Activated CD8-positive, alpha-beta T cell treated with anti-CD3 and anti-CD28 coated beads for 36 hours (primary cell): Measurements from ENCODE around the gene KBTBD13. TPM values are rescaled to one million over a fixed set of nuclear protein-coding genes. Genes with fewer than 3 reads are reported as not detected.
"Not testable (repeated sequence)": the region's sequence is repeated elsewhere in the genome, so short reads cannot be mapped to it uniquely, and the experiment has no call there.

Source experiments
- ATAC-seq: fragments of 200-7000 bp; cut with Tn5 transposase; one replicate; pipeline ENCODE4 v1.10.0; 2021; ENCODE audit warnings: mild to moderate bottlenecking, moderate library complexity
- CTCF ChIA-PET: fragments of 350-600 bp; sonication (Branson Sonifier 250); formaldehyde crosslinking; loops from one replicate; lab custom pipeline; 2021; ENCODE audit warnings: antibody characterized with exemption; lab: Charles Lee
- POLR2A ChIA-PET: fragments of 350-600 bp; sonication (Branson Sonifier 250); formaldehyde crosslinking; loops from one replicate; lab custom pipeline; 2021; ENCODE audit warnings: antibody characterized with exemption; lab: Charles Lee
- DNase-seq: peaks from one replicate; pipeline ENCODE4 v3.0.0-alpha.2; 2020
- H3K27ac Mint-ChIP-seq: one replicate; pipeline ENCODE4 v1.8.0; 2021; ENCODE audit warnings: mild to moderate bottlenecking, mixed read lengths
- H3K27me3 Mint-ChIP-seq: one replicate; pipeline ENCODE4 v1.8.0; 2021; ENCODE audit warnings: mixed read lengths
- H3K36me3 Mint-ChIP-seq: one replicate; pipeline ENCODE4 v1.8.0; 2021; ENCODE audit warnings: low read depth, mixed read lengths
- H3K4me1 Mint-ChIP-seq: one replicate; pipeline ENCODE4 v1.8.0; 2021; ENCODE audit warnings: low read depth, mixed read lengths
- H3K4me3 Mint-ChIP-seq: one replicate; pipeline ENCODE4 v1.8.0; 2021; ENCODE audit warnings: mild to moderate bottlenecking, moderate library complexity, mixed read lengths
- H3K9me3 Mint-ChIP-seq: one replicate; pipeline ENCODE4 v1.8.0; 2021; ENCODE audit warnings: mixed read lengths
- CTCF ChIP-seq: fragments of 200-600 bp; IDR thresholded peaks from one replicate; pipeline ENCODE4 v1.8.0; 2022; ENCODE audit warnings: antibody characterized with exemption, mild to moderate bottlenecking
- intact Hi-C: fragments of 100-400 bp; cut with micrococcal nuclease; formaldehyde crosslinking; loops from one replicate; pipeline ENCODE4 v1.10.0; 2022
- total RNA-seq, 2 experiments: library from RNA; stranded (reverse); gene quantifications; one replicate each; pipeline ENCODE4 v1.2.3, GENCODE V29; 2021

Gene KBTBD13
- total RNA-seq, 2 experiments from 2014 or later = not detected

- no peak overlapping the region for H3K4me3 Mint-ChIP-seq
- peaks cover 2% of the 10 kb centered on the region for H3K36me3 Mint-ChIP-seq
- H3K9me3 Mint-ChIP-seq = no peaks in the 10 kb centered on the region
- no peak for TF ChIP-seq CTCF
- intact Hi-C loops = no loop called here
- DNase-seq (no peak), ATAC-seq (no peak)
- no peak overlapping the region for H3K27ac Mint-ChIP-seq
- no peaks in the 10 kb centered on the region for H3K4me1 Mint-ChIP-seq
- CTCF ChIA-PET = interaction anchor here (1.2 to 1.4 kb wide), 2 partner anchors 8 to 59 kb away, joined by 4 read pairs; no protein-coding TSS in a partner anchor
- POLR2A ChIA-PET = no interaction called here
- H3K27me3 Mint-ChIP-seq = no peaks in the 10 kb centered on the region
Measured at GRCh38 chr15:65092911-65093792, 16.6 kb downstream of the KBTBD13 start.

- intact Hi-C loops, H3K27ac Mint-ChIP-seq, H3K27me3 Mint-ChIP-seq, POLR2A ChIA-PET, H3K9me3 Mint-ChIP-seq, H3K4me1 Mint-ChIP-seq, H3K36me3 Mint-ChIP-seq, DNase-seq, H3K4me3 Mint-ChIP-seq, ATAC-seq: not testable (repeated sequence)
- CTCF ChIA-PET = interaction anchor here (1.2 kb wide), 1 partner anchor 60 kb away, joined by 4 read pairs; no protein-coding TSS in a partner anchor
Measured at GRCh38 chr15:65093793-65094170, 17.2 kb downstream of the KBTBD13 start.

- no peaks in the 10 kb centered on the region for H3K9me3 Mint-ChIP-seq
Measured at GRCh38 chr15:65094294-65094995, 17.9 kb downstream of the KBTBD13 start.

GRCh38 chr15:65095011-65095746 is 18.6 kb downstream of the KBTBD13 start:
- ATAC-seq (no peak), DNase-seq (no peak)
- ChIA-PET CTCF (interaction anchor here (1.1 to 1.3 kb wide), 5 partner anchors 8 to 61 kb away, joined by 3 to 4 read pairs (median 3); no protein-coding TSS in a partner anchor), POLR2A (interaction anchor here (1.0 kb wide), 1 partner anchor 9 kb away, joined by 3 read pairs; no protein-coding TSS in a partner anchor)
- H3K4me1 Mint-ChIP-seq = no peaks in the 10 kb centered on the region
- H3K36me3 Mint-ChIP-seq = peaks cover 9% of the 10 kb centered on the region
- H3K4me3 Mint-ChIP-seq = no peak overlapping the region
- H3K27me3 Mint-ChIP-seq = no peaks in the 10 kb centered on the region
- TF ChIP-seq CTCF = no peak
- no peak overlapping the region for H3K27ac Mint-ChIP-seq
- no peaks in the 10 kb centered on the region for H3K9me3 Mint-ChIP-seq
- intact Hi-C loops = no loop called here

More at GRCh38 chr15:65094294-65094995, 17.9 kb downstream of the KBTBD13 start:
- no peak overlapping the region for H3K27ac Mint-ChIP-seq
- no peaks in the 10 kb centered on the region for H3K4me1 Mint-ChIP-seq
- no peak overlapping the region for H3K4me3 Mint-ChIP-seq
- no peak for ATAC-seq
- no peak for DNase-seq
- no peak for TF ChIP-seq CTCF
- intact Hi-C loops = no loop called here
- ChIA-PET CTCF (interaction anchor here (0.7 to 1.3 kb wide), 3 partner anchors 26 to 292 kb away, joined by 3 read pairs; no protein-coding TSS in a partner anchor), POLR2A (no interaction called here)
- peaks cover 9% of the 10 kb centered on the region for H3K36me3 Mint-ChIP-seq
- no peaks in the 10 kb centered on the region for H3K27me3 Mint-ChIP-seq

GRCh38 chr15:65095747-65096104 is 19.2 kb downstream of the KBTBD13 start:
- intact Hi-C loops = no loop called here
- DNase-seq = no peak

More at GRCh38 chr15:65095747-65096104, 19.2 kb downstream of the KBTBD13 start:
- Mint-ChIP-seq H3K27ac (no peak overlapping the region), H3K27me3 (no peaks in the 10 kb centered on the region), H3K4me1 (no peaks in the 10 kb centered on the region), H3K9me3 (no peaks in the 10 kb centered on the region), H3K4me3 (no peak overlapping the region), H3K36me3 (peaks cover 11% of the 10 kb centered on the region)
- CTCF ChIA-PET = interaction anchor here (1.1 to 1.2 kb wide), 4 partner anchors 9 to 62 kb away, joined by 3 to 4 read pairs (median 3); no protein-coding TSS in a partner anchor
- no peak for TF ChIP-seq CTCF
- POLR2A ChIA-PET = interaction anchor here (1.0 kb wide), 1 partner anchor 9 kb away, joined by 3 read pairs; no protein-coding TSS in a partner anchor
- no peak for ATAC-seq
